RPMI7951 (cell line): ENCODE results near the gene PRKCB. TPM values are rescaled to one million over a fixed set of nuclear protein-coding genes. Genes with fewer than 3 reads are reported as not detected.

Experiments used
- DNase-seq: peaks from one replicate; pipeline ENCODE4 v3.0.0-alpha.2; 2012; ENCODE audit warnings: low read depth
- total RNA-seq: library from RNA; depleted of rRNA; stranded (reverse); fragments of >200 nt; shearing (Covaris generic); gene quantifications from 2 replicates; pipeline ENCODE4 v1.2.3, GENCODE V29; 2014; rRNA removed

PRKCB gene
- not detected in 2 replicates for total RNA-seq

DNA sequence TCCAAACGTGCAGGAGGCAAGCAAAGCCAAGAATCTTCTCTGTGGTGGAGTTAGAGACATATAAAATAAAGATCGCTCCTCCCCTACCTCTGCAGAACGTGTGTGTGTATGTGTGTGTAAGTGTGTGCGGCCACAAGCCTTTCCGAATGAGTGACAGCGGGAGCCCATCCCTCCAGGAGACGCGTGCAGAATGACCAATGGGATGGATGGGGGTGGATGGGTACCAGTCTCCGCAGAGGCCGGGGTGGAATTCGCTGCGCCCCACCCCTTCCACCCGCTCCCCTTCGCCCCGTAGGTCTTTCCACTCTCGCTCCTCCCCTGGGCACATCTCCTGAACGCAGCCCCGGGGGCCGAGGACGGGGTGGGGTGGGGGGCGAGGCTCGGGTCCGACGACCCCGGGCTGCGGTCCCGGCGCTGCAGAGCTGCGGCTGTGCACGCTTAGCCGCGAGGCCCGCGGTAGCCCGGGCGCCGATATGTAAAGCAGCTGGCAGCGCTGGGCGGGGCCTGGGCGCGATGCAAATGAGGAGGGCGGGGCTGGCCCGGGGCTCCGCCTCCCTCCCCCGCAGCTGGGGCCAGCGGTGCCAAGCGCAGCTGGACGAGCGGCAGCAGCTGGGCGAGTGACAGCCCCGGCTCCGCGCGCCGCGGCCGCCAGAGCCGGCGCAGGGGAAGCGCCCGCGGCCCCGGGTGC is at the start of gene PRKCB:
TSS of gene PRKCB (plus strand) at position 594 of the 688 bp plus-strand sequence.
- peak; percentile 32 for DNase-seq

DNA sequence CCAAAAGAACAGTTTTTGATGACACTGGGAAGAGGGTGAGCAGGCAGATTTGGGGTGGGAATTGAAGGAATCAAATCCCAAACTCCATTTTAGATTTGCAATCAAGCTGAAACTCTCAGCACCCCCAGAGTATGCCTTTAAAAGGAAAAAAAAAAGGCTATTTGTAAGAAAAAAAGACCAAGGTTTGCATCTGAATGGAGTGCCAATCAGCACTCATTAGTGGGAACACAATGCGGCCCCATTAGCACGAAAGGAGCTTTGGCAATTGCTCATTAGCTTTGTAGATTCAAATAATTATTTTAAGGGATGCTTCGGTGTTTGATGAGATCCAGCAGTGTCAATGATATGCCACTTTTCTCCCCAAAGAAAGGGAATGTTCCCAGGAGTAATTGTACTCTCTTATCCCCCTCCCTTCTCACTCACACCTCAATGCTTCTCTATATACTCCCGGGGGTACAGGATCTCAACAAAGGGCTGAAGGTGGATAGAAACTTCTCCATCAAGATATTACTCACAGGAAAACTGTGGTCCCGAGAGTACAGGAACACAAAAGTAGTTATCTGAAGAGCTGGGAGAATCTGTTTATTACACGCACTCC is 48.7 kb upstream of the PRKCB start:
- no peak for DNase-seq

DNA sequence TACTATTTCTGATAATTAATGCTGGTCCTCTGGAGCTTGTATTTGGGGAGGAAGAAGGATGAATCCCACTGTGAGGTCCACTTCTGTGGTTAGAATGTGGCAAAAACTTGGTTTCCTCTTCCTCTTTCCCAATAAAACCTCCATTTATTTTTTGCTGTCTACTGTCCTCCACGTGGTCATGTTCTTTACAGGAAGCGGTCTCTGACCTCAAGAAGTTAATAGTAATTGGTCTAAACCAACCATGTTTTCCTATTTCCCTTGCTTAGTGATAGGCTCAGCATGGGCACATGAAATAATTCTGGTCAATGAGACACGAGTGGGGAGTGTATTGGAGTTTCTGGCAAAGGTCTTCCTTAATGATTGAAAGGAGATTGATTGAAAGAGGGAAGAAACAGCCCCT is 47.1 kb upstream of the PRKCB start:
- DNase-seq: no peak

DNA sequence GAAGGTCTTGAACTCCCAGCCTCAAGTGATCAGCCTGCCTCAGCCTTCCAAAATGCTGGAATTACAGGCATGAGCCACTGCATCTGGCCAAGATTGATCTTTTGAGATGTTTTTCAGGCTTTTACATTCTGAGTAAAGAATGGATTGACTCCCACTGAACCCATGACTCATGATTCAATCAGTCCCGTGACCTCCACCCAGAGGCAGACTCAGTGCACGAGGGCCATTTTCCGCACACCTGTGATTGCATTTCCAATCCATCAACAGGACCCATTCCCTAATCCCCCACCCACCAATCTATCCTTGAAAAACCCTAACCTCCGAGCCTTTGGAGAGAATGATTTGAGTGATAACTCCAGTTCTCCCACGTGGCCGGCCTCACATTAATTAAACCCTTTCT is 40.4 kb upstream of the PRKCB start:
- no peak for DNase-seq

DNA sequence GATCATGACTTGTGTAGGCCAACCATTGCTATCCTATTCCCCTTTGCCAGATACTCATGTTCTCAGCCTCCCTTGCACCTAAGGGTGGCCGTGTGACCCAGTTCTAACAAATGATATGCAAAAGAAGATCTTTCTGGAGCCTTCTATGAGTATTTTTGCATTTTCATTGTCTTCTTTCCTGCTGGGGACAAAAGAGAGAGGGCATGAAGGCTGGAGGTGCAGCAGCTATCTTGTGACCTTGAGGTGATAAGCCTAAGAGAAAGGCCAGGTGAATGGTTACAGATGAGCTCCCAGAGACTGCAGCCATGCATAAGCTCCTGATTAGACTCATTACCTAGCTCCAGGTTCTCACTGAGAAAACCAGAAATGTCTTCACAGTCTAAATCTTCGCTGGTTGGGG is 38.8 kb upstream of the PRKCB start:
- no peak for DNase-seq

DNA sequence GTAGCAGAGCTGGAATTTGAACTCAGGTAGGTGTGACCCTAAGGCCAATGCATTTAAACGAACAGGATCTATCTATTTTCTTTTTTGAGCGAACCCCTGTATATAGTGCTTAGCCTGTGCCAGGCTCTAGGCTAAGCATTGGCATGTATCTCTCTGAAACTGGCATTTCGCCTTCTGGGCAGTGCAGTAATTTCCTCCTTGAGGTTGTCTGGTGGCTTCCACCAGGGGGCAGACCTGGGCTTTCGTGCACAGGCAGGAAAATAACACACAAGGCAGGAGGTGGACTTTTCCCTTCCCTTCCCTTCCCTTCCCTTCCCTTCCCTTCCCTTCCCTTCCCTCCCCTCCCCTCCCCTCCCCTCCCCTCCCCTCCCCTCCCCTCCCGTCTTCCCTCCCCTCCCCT is 34.4 kb upstream of the PRKCB start:
- peak; percentile 47 for DNase-seq

DNA sequence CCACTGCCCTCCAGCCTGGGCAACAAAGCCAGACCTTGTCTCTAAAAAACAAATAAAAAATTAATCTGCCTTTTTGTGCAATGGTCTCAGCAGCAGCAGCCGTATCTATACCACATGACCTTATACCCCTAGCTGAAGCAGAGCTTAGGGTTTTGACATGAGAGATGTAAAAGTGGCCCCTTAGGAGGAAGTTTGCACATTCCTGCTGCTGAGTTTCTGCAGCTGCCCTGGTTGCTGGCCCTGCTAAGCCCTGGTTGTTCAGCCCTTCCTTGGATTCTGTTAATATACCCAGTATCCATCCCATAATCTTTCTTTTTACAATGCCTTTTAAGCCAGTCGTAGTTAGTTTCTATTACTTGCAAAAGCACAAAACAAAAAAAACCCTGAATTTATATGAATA is 33.0 kb upstream of the PRKCB start:
- DNase-seq: no peak

DNA sequence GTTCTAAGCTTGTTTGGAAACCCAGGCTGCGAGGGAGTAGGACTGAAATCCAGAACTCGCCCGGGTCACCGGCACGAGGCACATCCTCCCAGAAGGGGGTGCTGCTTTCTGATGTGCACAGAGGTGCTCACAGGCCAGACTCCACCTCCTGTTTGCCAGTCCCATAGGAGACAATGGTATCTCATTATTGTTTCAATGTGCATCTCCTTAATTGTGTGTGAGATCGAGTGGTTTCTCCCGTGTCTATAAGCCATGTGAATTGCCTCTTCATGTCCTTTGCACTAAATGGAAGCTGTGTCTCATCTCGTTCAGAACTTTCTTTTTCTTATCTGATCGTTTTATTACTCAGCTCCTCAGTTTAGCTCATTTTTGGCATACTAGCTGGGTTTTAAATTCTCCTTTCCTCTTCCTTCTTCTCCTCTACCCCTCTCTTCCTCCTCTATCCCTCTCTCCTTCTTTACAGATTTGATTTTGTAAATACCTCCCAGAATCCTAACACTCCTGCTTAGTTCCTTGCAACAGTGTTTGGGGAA is 32.1 kb upstream of the PRKCB start:
- DNase-seq: peak; percentile 28

DNA sequence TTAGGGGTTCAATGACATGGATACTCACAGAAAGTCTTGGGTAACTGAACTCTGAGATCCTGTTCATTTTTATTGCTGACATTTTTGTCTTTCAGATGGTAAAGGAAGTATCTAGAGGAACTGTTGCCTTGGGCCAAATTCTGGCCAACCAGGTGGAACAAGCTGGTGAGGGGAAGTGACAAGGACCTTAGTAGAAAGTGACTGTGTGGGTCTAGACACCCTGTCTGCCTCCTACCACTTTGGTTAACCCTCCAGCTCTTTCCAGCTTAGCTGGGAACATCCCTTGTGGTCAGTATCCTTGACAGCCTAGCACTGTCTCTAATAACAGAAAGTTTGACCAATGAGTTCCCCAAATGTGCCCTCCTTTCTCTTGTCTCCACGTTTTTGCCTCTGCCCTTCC is 28.8 kb upstream of the PRKCB start:
- DNase-seq: peak; percentile 3

DNA sequence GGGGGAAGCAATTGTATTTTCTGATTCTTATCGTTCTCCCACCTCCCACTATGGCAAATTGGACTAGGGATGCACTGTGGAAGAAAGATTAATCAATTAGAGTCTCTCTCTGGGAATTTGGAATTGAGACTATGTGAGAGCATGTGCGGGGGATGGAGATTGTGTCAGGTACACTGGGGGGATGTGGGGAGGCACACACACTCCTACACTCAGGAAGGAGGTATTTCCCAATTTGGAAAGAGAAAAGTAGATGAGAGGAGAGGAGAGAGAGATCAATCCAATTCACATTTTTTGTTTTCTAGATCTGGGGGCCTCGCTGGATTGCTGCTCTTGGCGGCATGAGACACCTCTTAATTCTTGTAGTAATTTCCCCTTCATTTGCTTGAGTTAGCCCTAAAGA is 14.3 kb upstream of the PRKCB start:
- DNase-seq: no peak

DNA sequence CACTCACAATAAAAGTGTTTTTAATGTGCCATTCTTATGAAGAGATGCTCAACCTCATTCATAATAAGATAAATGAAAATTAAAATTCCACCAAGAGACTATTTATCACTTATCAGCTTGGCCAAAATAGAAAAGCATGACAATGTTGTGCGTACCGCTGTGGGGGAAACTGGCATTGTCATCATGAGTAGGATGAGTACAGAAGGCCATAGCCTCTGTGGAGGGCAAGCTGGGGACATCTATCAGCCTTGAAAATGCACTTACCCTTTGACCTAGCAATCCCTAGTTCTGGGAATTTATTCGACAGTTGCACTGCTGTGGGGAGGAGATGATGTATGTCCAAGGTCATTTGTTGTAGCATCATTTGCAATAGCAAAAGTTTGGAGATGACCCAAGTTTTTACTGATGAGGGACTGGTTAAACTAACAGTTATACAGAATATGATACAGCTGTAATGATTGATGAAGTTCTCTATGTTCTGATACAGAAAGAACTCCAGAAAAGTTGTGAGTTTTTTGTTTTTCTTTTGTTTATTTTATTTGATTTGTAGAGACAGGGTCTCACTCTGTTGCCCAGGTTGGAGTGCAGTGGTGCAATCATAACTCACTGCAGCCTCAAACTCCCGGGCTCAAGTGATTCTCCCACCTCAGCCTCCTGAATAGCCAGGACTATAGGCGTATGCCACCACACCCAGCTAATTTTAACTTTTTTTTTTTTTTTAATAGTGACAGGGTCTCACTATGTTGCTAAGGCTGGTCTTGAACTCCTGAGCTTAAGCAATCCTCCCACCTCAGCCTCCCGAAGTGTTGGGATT is 13.7 kb upstream of the PRKCB start:
- DNase-seq: no peak

DNA sequence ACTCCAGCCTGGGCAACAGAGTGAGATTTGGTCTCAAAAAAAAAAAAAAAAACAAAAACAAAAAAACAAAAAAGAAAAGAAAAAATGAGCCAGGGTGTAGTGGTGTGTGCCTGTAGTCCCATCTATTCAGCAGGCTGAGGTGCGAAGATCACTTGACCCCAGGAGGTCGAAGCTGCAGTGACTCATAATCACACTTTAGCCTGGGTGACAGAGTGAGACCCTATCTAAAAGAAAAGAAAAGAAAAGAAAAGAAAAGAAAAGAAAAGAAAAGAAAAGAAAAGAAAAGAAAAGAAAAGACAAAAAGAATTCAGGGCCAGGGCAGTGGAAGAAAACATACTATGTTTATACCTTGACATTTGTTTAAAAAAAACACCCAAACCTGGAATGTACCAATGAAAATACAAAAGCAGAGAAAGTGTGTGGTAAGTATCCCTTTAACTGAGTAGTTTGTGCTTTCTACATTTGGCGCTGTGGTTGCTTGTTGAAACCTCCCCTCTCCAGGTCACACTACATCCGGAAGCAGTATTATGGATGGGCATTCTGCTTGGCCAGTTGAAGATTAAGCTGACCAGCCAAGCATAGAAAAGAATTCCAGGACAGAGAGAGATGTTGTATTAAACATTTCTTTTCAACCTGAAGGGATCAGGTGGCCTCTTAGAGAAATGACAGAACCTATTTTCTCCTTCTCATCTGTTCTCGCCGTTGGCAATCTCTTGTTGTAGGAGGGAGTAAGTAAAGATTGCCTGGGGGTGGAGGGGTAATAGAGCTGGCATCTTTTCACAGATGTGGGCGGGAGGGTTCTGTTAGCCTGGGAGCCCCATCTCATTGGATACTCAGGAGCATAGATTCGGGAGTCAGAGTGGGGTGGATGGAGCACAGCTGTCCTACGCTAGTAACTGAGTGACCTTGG is 12.1 kb upstream of the PRKCB start:
- no peak for DNase-seq

DNA sequence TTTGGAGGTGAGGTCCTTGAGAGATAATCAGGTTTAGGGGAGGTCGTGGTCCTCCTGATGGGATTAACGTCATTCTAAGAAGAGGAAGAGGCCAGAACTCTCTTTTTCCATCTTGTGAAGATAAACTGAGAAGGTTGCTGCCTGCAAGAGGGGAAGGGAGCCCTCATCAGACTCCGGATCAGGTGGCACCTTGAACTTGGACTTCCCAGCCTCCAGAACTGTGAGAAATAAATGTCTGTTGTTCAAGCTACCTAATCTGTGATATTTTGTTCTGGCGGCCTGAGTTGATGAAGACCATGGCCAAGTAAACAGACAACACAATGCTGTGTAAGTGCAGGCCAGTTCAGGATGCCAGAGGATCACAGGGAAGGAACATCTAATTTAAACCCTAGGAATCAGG is 10.9 kb upstream of the PRKCB start:
- no peak for DNase-seq

DNA sequence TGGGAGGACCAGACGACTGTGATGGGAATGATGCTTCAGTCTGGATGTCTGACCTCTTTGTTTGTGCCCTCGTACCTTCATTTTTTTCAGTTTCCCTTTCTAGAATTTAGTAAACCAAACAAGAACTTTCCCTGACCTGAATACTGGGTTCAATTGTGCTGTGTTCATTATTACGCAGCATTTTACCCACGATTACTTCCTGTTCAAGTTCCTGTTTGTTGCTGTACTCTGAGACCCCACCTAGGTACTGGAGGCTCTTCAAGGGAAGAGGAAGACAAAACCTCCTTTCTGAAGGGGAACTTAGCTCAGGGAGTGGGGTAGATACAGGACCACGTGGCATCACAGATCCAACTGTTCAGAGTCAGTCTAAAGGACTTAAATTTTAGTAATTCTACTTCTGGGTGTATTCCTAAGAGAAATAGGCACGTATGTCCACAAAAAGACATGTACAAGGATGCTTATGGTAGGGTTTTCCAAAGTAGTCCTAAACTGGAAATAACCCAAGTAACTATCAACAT is 9.2 kb upstream of the PRKCB start:
- no peak for DNase-seq

DNA sequence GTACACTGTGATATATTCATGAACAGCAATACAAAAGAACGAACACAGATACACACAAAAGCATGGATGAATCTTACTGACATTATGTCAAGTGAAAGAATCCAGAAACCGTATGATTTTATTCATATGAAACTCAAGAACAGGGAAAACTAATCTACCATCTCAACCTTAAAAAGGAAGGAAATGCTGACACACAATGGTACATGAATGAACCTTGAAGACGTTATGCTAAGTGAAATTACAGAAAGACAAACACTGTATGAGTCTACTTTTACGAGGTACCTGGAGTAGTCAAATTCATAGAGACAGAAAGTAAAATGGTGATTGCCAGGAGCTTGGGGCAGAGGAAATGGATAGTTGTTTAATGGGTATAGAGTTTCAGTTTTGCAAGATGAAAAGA is 8.7 kb upstream of the PRKCB start:
- DNase-seq: no peak

DNA sequence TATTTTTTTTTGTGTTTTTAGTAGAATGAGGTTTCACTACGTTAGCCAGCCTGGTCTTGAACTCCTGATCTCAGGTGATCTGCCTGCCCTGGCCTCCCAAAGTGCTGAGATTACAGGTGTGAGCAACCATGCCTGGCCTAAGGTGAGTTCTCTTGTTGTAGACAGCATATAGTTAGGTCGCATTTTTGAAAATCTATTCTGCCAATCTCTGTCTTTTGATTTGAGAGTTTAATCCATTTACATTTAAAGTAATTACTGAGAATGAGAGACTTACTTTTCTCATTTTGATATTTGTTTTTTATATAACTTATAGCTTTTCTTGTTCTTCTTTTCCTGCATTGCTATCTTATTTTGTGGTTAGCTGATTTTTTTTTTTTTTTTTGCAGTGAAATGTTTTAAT is 6.3 kb upstream of the PRKCB start:
- DNase-seq: no peak

DNA sequence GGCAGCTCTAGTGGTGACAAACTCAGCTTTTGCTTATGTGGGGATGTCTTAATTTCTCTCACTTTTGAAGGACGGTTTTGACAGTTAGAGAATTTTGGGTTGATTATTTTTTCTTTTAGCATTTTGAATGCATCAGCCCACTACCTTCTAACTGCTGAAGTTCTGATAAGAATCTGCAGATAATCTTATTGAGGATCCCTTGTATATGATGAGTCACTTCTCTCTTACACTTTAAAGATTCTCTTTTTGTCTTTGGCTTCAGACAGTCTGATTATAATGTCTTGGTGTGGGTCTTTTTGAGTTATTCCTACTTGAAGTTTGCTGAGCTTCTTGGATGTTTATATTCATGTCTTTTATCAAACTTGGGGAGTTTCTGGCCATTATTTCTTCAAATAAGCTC is 5.5 kb upstream of the PRKCB start:
- no peak for DNase-seq

DNA sequence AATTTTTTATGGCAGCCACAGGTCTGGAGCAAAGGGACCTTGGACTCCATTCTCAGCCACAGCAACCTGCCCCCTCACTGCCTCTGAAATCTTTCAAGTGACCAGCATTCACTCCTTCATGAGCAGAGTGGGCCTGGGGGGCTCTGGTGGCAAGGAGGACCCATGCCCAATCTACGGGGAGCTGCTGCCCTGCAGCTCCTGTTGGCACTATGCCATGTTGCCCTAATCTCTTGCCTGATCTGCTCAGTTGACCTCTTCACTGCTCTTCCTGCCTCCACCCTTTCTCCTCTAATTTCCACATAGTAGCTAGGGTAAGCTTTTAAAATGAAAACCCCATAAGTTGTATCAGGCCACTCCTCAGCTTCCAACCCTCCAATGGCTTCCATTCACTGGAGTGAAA is 2.9 kb upstream of the PRKCB start:
- DNase-seq: no peak

DNA sequence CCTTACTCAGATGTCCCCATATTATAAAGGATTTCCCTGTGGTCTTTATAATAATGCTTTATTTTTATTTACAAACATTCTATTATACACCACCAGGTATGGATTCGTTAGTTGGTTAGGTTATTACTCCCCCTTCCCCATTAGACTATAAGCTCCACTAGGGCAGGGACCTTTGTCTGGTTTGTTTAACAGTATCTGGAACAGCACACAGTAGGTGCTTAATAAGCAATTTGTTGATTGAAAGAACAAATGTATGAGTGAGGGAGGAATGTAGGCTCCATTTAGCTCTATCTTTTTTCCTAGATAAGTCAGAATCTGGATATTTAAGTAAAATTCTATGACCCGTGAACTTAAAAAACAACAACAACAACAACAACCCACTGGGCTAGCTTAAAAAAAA is 2.3 kb upstream of the PRKCB start:
- no peak for DNase-seq

DNA sequence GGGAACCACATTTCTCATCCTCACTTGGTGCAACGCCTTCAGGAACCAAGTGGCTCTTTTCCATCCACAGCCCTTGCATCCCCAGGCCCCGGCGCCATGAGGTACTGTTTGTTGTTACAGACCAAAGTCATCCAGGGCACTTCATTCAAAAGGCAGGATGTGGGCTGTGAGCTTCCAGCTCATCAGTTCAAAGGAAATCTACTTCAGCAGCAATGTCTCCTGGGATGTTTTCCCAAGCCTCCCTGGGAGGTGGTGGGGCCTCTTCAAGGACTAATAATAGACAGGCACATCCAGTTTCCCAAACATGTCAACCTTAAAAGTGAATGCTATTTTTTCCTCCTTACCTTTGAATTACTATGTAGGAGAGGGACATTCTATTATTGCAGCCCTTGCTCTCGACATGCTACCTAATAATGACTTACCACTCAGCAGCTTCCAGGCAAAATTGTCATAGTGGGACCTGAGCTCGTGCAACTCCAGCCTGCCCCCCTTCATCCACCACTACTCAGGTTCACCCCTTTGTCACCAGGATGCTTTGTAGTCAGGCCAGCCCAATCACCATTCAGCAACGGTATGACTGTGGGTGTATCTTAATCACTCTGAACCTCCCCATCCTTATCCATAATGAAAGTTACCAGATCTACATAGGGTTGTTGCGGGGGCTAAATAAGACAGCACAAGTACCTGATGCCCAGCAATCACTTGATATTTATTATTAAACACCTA is 1.7 kb upstream of the PRKCB start:
- DNase-seq: no peak

DNA sequence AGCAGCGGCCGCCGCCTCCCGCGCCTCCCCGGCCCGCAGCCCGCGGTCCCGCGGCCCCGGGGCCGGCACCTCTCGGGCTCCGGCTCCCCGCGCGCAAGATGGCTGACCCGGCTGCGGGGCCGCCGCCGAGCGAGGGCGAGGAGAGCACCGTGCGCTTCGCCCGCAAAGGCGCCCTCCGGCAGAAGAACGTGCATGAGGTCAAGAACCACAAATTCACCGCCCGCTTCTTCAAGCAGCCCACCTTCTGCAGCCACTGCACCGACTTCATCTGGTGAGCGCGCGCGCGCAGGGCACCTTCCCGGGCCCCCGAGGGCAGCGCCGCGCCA is 258 bp downstream of the PRKCB start:
- DNase-seq: no peak
